ENCODE results near the gene KRT2. TPM values are rescaled to one million over a fixed set of nuclear protein-coding genes. Genes with fewer than 3 reads are reported as not detected.

Gene KRT2
- total RNA-seq, 1 experiment from 2014 or later, result not detected

DNA sequence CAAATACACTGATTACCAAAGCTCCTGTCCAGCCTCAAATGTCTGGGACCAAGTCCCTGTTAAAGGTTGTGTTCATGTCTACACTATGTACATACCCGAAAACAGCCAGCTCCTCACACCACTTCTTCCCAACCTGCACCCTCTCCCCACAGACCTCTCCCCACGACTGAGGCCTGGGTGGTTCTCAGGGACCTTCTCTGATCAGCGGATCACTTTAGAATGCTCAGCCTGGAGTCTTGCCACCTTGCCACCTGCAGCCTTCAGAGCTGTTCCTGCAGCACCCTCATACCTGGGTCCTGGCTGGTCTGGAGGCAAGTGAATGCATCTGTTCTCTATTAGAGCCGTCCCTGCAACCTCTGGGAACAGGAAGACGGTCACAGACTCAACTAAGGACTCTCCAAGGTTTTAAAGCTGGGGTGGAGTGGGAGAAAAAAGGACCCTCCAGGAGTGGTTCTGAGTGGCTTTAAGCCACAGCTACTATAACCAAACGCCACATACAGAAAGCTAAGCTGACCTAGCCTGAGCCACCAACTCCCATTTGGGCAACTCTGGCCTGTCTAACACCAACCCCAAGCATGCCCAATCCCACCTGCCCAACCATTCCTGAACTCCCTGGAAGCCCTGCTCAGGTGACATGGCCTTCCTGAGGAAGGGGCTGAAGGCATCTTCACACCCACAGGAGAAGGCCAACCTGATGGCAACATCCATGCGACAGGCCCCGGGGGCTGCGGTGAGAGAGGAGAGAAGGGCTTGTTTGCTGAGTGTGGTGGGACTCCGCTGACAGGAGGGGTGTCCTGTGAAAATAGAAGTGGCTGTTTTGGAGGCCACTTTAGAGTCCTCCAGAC is 8.6 kb downstream of the KRT2 start:
- no peak for DNase-seq (ENCODE audit: low spot score)

DNA sequence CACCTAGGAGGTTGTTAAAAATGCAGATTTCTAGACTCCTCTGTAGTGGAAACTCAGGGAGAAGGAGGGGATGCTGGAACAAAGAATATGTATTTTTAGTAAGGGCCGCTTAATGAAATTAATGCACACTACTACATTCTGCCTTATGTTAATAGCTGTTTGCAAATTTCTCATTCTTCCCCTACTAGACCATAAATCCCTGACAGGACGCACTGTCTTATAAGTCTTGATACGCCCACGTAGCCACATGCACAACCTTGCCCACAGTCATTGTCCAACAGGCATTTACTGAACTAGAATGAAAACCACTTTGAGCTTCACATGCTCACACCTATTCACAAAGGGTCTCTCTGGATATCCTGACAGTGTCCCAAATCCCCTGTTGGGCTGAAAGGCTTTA is 10.5 kb downstream of the KRT2 start:
- no peak for DNase-seq (ENCODE audit: low spot score)

DNA sequence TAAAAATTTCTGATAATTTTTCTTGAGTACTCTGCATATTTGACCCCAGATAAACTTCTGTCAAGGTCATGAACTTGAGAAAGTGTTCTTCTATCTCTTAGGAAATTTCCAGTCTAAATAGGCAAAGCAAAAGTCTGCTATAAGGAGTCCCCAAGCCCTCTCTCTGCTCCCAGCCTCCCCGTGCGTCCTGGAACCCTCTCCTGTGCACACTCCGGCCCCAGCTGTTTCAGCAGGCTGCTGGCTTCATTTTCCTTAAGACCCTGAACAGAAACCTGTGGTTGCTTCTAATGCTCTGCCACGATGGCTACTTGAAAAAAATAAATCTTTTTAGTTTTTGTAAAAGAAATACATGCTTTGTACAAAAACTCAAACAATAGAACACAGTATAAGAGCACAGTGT is 14.7 kb downstream of the KRT2 start:
- DNase-seq (ENCODE audit: low spot score), result no peak

DNA sequence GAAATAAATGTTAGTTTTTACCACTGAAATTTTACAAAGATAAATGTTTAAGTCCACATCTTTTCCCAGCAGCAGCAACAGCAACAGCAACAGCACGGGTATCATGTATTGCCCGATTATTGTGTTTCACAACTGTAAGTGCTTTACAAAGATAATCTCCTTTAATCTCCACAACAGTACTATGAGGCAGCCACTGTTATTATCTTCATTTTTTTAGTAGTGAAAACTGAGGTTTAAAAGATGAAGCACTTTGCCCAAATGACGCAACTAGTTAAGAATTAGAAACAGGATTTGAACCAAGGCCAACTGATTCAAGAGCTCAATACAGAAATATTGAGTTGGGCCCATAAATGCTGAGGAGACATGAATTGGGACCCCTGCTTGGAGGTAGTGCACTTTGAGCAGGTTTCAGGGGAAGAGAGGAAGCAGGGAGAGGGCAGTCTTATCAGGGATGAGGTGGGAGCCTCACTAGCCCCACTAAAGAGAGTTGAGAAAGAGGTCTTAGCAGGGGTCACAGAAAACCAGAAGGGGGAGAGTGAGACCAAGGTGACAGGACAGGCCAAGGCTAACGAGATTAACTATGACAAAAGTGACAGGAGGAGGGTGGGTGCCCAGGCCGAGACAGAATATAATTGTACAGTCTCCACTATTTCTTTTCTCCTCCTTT is 15.3 kb downstream of the KRT2 start:
- DNase-seq (ENCODE audit: low spot score), result no peak

DNA sequence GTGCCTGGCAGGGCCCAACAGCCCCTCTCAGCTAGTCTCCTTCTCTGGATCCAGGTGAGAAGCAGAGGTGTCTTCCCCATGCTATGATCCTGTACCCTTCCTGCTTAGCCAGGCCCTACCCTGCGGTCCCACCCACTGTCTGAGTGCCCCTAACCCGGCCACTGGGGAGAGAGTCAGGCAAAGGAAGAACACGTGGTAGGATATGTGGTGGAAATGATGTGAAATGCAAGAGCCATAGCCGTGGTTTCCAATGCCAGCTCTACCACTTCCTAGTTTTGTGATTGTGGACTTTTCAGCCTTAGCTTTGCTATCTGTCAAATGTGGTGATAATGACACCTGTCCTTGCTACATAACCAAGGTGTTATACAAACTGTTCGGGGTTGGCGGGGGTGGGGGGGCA is 15.8 kb downstream of the KRT2 start:
- no peak for DNase-seq (ENCODE audit: low spot score)

DNA sequence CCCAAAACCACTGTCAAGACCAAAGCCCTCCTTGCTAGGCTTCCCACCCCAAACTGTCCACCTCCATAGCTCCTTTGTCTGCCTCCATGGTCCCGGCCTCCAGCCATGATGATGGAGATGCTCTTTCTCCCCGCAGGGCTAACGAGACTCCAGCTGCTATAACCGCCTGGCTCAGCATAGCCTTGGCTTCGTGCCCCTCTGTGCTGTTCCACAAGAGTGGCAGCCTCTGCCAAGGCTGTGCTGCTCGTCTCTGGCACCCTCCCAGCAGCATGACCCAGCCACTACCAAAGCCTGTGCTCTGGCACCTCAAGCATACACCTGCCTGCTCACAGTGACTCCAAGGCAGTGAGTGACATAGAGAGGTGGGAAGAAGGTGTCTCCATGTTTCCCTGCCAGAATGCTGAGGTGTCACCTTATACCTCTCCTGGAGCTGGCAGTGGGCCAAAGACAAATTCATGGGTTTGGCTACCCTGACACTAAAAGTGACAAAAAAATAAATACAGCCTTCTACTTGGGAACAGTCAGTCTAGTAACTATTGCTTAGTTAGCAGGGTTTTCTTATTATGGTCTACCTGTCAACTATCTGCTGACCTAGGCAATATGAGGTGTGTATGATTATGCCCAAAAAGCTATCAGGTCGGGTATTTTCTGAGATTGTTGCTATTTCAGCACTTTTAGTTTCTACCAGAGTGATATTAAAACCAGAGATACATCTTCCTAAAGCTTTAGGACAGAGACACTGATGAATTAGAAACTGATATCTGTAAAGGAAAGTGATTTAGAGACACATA is 17.6 kb downstream of the KRT2 start:
- no peak for DNase-seq (ENCODE audit: low spot score)

DNA sequence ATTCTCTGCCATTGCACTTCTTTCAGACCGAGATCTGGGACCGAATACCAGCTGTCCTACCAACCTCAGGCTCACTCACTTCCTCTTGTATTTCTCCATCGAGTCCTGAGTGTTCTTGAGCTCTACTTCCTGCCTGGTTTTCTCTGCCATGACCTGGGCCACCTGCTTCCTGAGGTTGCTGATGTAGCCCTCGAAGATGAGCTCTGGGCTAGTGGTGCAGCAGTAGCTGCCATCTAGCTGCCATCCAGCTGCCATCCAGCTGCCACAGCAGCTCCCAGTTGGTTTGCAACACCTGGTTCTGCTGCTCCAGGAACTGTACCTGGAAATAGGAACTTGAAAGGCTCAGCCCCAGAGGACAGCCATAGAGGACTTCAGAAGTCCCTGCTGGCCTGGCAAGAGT is 18.6 kb downstream of the KRT2 start:
- no peak for DNase-seq (ENCODE audit: low spot score)

DNA sequence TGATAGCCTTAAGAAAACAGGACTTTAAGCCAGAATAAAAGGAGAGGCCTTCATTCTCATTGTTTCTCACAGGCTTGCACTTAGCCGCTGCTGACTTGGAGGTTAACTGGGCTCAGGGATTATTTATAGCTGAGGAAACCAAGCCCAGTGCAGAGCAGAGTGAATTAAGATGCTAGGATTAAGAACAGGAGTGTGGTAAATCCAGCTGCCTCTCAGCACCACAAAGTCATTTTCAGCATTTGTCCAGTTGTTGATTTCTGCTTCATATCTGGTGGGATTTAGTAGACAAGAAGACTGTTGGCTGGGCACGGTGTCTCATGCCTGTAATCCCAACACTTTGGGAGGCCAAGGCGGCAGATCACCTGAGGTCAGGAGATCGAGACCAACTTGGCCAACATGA is 19.4 kb downstream of the KRT2 start:
- DNase-seq (ENCODE audit: low spot score), result no peak

DNA sequence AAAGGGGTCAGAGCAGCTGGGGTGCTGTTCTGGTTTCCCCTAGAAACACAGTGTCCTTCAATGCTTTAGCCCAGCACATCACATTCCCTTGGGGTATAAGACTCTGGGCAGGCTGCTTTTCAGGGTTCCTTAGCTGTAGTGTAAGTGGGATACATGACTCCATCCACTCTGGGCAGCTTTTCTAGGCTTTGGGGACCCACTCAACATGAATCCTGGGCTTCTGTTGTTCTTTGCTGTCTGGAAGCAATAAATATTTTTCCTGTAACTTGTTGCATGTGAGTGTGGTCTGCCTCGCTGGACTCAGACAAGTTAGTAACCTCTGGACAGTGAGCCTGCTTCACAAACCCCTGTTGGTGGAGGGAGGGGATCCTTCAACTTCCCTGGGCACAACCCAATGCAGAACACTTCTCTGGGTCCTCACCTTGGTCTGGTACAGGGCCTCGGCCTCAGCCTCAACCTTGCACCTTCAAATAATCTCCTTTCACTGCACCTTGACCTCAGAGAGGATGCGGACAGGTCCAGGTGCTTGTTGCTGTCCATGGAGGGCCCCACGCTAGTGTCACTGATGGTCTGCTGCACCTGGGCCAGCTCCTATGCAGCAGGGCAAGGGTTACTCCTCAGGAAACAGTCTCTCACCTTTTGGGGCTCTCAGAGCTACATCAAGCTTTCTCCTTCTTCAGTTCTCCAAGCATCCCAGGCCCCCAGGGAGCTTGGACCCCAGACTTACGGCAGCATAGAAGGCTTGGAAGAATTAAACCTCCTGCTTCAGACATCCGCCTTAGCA is 20.1 kb downstream of the KRT2 start:
- no peak for DNase-seq (ENCODE audit: low spot score)

DNA sequence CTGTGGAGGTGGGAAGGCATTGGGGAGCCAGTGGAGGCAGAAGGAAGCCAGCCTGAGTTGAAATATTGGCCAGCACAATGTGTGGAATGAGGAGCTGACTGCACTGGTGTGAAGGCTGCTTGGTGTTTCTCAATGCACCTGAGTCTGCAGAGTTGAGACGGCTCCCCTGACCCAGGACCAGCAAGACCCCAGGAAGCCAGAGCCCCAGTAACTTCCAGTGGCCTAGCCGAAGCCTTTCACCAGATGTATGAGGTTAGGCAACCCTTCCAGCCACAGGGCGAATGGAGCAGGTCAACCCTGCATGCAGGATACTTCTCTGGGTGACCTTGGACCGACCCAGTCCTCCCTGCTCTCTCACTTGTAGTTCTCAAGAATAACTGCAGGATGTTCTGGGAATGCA is 20.7 kb downstream of the KRT2 start:
- DNase-seq (ENCODE audit: low spot score), result no peak

DNA sequence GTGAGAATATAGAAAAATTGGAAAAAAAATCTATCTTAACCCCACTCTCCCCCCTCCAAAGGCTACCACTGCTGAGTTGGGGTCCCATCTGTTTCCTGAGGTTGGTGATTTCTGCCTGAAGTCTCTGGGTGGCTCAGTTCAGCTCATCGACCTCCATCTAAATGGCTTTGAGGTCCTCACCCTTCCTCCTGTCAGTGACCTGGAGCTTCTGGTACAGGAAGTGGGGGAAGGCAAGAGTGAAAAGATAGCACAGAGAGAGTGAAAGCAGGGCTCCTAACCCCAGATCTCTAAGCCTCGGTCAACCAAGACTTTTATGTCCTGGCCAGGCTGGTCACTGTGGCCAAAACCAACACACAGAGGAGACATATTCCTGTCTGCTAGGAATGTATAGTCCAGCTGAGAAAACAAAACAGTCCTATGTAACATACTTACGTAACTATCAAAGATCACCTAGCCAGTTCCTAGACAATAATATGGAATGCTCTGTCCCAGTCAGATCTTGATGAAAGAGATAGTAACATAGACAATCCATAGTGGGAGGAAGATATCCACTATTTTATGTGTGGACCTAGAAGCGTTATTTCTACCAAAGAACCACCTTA is 21.3 kb downstream of the KRT2 start:
- DNase-seq (ENCODE audit: low spot score), result no peak

DNA sequence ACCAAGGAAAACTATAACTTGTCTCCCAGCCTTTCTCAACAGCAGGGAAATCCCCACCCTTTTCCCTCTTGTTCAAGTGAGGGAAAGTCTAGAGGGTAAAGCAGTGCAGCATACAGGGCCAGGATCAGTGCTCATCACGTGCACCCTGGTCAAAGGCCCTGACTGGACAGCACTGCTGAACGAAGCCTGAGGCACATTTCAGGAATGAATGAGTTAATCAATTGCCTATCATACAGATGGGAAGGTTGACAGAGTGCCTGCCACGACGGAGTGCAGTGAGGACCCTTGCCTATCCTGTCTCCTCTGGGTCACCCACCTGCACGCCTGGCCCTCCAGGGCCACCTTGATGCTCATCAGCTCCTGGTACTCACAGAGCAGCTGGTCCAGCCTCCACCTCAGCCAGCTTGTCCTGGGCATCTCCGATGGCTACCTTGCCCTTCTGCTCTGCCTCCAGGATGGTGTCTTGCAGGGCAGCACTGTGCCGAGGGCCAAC is 22.0 kb downstream of the KRT2 start:
- DNase-seq (ENCODE audit: low spot score), result no peak

DNA sequence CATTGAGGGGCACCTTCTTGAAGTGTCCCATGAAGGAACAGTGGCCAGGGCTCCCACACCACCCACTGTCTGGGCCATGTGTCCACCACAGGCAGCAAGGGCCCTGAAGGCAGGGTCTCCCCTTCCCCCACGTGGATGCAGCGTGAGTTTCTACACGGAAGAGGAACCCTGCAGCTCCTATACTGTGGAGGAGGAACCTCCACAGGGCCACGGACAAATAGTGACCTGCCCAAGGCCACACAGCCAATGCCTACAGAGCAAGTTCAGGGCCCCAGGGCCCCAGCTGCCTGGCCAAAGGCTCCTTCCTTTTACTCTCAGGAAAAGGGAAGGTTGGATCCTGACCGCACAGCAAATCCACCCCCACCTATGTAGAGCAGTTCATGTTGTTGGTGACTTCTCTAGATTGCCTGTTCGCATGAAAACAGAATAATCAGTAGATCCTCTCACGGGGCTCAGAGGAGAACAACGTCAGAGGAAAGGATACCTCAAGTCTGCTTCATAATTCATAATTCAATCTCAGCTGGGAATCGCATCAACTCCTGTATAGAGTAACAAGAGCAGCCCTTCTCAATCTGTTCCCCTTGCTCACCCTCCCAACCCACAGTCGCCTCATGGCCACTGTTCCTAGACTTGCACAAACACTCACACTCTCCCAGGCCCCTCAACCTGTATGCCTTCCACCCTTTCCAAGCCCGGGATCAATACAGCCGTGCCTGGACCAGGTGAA is 22.6 kb downstream of the KRT2 start:
- no peak for DNase-seq (ENCODE audit: low spot score)

DNA sequence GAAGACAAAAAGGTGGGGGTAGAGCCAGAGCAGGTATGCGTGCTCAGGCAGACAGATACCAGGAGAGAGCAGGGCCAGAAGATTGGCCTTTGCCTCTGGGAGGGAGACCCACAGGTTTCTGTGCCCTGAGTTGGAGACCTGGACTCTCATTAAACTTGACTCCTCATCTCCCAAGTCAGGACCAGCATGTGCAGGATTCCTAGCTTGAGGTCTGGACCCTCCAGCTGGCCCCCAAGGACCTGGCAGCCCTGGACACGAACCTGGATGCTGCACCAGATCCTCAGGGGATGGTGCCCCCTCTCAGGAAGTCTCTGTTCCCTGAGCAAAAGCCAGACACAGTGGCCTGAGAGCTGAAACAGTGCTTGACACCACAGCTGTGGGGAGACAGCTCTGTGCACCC is 23.2 kb downstream of the KRT2 start:
- no peak for DNase-seq (ENCODE audit: low spot score)

DNA sequence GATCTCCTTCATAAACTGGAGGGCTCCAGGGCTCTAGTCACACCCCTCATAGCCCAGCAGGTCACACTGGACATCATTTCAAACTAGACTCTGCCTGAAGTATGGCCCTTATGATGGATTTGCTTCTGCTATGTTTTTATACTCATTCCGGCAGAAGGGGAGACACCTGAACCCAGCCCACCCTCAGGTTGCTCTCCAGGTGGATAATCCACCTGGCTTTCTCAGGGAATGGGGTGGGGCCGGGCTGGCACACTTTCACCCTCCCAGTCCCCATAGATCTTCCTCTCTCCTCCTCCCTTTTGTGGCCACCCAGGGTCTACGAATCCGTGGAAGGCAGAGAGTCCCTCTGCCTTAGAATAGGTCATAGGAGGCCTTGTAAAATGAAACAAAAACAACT is 23.9 kb downstream of the KRT2 start:
- DNase-seq (ENCODE audit: low spot score), result no peak

DNA sequence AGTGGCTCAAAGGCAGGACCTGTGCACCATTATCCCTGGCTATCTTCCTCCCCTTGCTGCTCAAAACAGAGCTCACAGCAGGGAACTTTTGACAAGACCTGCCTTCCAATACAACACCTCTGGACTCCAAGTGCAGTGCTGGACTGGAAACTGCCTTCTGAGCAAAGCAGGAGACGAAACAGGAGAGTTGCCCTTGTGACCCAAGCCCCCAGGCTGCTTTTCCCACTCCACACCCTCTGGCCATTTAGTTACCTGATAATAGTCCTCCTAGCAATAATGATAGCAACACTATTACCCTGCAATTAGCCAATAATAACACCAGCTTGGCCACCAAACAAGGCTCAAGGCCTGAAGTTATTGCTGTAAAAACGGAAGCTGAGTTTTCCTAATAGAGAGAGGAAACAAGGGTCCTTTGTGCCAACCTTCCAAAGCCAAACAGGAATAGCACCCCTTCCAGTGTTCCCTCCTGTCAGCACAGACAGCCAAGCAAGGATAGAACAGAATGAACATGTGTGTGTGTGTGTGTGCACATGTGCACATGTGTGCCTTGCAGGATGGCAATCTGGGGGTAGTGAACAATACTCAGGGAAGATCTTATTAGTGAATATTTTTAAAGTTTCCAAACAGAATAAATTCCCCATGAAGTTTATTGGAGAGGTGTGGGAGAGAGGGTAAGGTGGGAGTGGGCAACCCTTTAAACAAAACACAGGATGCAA is 24.5 kb downstream of the KRT2 start:
- no peak for DNase-seq (ENCODE audit: low spot score)

DNA sequence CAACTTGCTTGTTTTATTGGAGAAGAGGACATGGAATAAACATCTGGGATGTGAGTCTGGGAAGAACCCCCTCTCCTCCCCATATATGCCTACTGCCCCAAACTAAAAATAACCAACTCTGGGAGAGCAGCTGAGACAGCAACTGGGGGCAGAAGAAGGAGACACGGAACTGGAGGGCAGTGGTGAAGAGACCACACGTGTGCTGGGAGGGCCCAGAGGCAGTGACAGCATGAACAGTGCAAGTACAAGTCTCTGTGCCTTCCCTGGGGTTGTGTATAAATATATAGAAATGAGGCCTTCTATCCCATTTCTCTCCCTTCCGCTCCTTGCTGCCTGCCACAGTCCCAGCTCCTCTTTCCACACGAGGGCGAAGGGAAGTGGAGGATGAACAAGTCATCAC is 29.7 kb downstream of the KRT2 start:
- DNase-seq (ENCODE audit: low spot score), result no peak

DNA sequence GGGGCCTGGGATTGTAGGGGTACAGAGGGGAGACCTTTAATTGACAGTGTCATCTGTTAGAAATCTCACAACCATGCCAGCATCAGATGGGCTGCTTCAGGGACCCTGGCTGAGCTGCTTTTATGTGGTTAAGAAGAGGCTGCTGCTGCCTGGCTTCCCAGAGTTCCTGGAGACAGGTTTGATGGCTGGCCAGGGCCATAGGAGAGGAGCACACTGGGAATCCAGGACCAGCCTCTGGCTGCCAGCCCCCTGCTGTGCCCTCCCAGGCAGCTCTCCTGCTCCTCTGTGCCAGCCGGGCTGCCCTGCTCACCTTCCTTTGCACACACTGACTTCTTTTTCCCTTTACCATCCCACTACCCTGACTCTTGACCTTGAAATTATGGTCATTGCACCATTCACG is 33.1 kb downstream of the KRT2 start:
- DNase-seq (ENCODE audit: low spot score), result no peak

DNA sequence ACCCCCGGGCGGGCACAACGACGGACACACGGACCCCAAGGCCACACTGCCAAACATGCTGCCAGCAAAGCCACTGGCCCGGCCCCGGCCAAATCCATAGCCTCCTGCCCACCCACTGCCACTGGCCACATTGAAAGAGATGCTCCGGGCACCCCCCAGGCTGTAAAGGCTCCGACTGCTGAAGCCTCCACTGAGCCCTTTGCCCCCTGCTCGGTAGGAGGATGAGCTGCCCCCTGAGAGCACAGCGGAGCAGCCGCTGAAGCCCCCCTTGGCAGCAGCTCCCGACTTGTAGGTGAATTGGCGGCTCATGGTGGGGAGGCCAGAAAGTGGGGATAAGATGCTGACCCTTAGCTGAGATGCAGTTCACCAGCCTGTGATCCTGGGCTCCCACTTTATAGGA is 33.8 kb downstream of the KRT2 start, which contains the start of gene KRT73:
Gene KRT73, minus strand, starts transcription at position 344 of the 400 bp plus-strand sequence. Its CDS starts 35 bp downstream, at position 309.
- no peak for DNase-seq (ENCODE audit: low spot score)

DNA sequence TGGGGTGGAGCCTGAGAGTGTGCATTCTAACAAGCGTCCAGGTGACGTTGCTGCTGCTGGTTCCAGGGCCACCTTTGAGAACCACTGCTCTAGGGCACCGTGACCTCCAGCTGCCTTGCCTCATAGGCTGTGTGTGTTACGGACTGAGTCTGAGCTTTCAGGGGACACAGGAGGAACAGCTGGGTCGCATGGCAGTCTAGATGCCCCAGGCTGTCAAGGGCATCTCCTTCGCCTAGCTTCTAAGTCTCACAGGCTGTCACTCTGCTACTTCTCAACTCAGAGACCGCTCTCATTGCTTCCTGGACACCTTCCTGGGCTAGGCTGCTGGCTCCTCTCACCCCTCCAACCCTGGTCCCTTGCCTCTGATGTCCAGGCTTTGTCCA is 34.6 kb downstream of the KRT2 start:
- no peak for DNase-seq (ENCODE audit: low spot score)

All from HT-29 (cell line).